ENCODE measurements around the gene RFX2.

Gene RFX2

DNA sequence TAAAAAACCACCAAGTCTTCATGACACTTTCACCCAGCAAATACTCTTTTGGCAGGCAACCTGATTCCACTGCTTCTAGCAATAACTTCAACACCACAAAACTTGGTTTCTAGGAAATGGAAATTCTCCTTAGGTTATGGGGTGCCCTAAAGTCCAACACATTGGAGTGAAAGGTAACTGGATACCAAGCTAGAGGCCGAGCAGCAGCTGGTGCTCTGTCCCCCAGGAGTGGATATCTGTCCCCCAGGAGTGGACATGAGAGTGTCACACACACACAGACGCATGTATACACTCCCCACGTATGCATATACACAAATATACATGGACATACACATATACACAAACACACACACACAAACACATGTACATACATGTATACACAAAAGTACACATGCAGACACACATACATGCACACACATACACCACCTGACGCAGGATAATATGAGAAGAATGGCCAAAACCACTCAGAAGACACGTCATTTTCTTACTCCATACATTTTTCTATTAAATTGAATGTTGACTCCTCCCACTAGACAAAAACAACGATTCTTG is 50.8 kb downstream of the RFX2 start:
- no peak for DNase-seq

GRCh38 chr19:6058518-6059201 is 51.6 kb downstream of the RFX2 start:
- DNase-seq, result no peak

DNA sequence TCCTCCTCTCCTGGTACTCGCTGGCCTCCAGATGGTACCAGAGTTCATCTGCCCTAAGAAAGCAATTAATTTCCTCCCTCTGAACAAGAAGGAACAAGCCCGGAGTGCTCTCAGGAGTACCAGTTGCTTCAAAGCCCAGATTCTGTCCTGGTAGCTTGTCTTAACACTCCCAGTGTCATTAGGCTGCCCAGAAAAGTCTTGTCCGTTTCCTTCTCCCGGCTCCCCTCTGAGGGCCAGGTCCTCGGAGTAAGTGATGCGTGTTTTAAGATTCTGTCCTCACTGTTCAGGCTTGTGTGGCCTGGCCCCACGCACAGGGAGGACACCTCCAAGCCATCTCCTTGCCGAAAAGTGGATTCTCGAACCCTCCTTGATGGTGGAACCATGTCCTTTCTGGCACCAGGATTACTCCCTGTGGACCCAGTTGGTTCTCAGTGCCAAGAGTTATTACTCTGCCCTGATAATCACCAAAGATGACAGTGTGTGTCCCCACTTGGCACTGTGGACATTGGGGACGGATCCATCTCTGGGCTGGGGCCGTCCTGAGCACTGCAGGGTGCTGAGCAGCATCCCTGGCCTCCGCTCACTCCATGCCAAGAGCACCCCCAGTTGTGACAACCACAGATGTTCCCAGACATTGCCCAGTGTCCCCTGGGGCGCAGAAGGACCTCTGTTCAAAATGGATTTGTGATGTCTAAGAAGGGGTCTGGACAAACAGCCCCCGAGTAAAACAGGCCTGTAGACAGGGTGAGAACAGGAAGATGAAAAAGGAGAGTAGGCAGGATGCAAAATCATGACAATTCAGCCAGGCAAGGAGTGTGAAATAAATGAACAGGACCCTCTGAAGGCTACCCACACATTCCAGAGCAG is 52.4 kb downstream of the RFX2 start:
- no peak for DNase-seq

DNA sequence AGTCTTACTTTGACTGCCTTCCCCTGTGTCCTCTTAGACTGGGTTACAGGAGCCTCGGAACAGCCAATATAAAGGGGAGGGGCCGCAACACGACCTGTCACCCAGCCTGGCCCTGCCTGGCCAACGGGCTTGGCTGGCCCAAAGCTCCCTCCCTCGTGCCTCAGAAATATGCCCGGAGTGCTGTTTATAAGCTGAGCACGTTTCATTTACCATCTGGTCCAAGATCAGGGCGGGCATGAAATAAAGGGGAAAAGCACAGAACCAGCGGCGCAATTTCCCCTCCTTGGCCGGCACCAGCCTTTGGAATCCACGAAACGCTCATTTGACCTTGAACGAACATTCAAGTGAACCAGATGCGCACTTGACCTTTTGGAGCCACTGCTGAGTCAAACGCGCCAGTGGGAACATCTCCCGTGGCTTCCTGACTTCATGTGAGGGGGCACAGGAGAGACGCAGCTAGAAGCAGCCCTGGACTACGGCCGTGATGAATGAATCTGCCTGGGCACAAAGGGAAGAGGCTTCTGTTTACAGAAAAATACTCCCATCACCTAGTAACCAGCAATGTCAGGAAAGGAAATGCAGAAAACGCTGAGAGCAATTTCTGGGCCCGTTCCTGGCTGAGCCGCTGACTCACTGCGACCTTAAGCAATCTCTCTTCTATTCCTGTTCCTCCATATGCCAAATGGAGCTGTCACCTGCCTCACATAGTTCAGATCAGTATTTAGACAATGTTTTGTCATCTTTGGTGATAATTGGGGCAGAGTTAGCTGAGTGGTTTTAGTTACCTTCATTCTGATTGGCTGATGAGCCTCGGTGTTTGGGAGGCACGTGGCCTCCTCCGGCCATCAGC is 53.3 kb downstream of the RFX2 start:
- peak; percentile 71 for DNase-seq

DNA sequence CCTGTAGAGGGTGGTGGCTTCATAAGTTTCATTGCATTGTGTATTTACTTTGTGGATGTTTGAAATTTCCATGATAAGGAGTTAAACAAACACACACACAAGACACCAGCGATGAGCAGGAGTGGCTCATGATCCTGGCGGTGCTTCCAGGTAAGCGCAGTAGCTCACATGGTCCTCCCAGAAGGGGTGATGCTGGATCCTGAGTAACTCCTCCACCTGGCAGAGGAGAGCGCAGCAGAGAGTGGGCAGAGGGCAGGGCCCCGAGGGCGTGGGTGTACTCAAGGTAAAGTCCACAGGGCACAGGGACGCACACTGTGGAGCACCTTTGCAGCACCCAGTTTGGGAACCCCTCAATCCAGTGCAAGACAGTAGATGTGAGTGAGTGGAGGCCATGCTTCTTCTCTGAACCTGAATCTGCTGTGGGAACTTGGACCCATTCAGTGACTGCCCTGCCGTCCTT is 54.0 kb downstream of the RFX2 start:
- no peak for DNase-seq

DNA sequence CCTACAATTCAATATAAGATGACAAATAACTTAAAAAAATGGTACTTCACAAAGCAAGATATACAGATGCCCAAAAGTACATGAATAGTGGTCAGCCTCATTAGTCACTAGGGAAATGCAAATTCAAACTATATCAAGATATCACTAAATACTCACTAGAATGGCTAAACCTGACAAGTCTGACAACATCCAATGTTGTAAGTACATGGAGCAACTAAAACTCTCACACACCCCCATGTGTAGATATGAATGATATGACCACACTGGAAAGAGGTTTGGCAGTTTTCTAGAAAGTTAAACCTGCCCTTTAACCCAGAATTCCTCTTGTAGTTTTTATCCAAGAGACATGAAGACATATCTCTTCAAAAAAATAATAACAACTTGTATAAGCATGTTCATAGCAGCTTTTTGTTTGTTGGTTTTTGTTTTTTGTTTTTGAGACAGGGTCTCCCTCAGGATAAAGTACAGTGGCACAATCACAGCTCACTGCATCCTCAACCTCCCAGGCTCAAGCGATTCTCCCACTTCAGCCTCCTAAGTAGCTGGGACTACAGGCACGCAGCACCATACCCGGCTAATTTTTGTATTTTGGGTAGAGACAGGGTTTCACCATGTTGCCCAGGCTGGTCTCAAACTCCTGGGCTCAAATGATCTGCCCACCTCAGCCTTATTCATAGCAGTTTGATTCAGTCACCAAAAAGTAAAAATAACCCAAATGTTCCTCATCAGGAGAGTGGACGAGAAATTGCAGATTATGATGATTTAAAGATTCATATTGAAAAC is 55.1 kb downstream of the RFX2 start:
- DNase-seq, result no peak

DNA sequence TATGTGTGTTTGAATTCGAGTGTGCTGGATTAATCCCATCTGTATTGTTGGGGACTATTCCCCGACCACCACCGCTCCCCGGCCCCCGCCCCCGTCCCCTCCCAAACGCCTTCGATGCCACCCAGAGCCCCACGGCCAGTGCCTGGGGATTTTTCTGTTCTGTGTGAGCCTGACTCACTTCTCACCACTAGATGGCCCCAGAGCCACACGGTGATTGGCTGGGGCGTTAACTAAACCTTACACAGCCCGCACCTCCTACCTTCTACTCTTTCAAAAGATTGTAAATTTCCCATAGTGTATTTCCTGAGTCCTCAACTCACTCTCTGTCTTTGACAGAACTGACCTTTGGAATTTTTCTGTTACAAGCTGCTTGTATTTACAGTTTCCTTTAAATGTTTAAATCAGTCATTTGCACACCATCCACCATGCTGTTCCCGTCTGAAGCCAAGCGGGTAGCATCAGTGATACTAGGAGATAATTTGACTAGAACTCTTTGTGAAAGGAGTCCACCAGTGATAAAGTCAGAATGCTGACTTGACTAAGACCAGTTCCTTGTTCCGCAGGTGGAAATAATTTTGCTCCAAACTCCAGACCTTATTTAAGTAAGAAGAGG is 61.4 kb downstream of the RFX2 start:
- DNase-seq, result peak; percentile 89

GRCh38 chr19:6048348-6048747 is 62.0 kb downstream of the RFX2 start:
- DNase-seq, result peak; percentile 63

- DNase-seq, result peak; percentile 86
These were observed 62.5 kb downstream of the RFX2 start for GRCh38 chr19:6047741-6048251.

DNA sequence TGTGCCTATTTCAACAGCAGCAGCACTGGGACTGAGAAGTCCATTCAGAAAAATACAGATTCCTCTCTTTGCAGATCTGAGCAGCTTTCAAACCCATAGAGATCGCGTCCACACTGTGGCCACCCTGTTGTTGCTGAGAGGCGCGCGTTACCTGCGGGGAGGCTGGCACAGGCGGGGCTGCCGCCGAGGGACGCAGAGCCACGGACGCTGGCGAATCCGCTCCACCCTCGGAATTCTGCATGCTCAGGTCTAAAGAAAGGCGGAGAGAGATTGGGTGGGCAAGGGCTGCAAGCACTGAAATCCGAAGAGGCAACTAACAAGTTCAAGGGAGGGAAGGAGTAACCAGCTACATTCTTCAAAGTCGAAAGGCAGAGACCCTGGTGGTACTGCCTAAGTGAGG is 63.0 kb downstream of the RFX2 start:
- DNase-seq, result no peak

- no peak for DNase-seq
These were observed 65.2 kb downstream of the RFX2 start for GRCh38 chr19:6045108-6045507.

DNA sequence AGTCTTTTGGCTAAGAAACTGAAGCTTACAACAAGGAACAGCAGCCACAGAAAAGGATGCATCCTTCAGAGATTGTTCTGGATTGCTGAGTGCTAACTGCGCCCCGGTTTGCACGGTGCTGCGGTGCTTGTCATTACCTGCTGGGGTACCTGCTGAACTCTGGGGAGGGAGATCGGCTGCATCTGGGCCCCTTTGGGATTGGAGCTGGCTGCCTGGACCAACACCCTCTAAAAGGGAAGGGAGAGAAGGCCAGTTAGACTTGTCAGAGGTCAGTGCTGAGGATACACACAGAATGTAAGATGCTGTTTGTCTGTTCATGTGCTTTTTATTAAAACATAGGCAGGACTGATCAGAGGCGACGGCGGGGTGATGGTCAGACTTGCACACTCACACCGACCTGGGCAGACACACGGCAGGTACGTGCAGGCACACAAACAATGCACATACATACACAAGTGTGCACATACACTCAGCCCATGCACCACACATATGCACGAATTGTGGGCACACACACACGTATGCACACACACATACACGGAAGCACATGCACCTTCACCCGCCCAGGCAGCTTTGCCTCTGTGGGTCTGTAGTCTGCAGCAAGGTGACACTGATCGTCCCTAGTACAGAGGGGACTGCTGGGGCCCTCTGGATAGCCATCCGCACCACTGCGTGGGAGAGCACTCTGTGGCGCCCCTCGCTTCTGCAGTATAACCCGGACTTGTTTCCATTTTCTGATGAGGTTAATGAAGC is 66.1 kb downstream of the RFX2 start:
- DNase-seq, result no peak

DNA sequence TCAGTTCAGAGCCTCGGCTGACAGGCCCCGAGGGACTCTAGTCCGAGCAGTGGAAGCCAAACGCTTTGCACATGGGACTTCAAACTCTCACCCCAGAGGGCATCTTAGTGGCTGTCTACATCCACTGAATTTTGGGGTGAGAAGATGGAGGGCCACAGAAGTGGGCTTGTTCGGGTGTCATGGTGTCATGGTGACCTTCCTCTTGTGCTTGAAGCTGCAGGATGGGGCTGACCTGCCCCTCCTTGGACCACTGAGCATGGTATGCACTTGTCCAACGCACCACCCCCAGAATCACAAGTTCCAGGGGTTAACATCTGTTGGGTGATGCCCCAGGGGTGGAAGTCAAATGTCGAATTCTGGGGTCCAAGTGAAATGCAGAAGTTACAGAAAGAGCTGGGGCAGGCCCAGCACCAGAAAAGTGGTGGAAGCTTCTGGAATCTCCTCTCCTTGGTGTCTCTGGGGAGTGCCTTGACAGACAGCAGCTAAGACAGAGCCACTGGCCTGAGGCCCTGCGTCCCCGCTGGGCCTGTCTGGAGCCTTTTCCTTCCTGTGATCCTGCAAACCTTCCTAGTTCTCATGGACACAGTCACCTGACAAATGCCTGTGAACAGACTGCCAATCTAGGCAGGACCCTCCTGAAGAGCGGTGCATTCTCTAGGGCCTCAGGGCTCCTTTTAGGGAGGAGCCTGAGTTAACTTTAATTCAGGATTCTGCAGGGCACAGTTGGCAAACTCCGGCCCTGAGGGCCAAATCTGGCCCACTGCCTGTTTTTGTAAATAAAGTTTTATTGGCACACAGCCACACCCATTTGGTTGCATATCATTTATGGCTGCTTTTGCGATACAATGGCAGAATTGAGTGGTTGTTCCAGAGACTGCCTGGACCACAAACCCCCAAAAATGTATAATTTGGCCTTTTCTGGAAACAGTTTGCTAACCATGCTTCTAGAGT is 67.2 kb downstream of the RFX2 start:
- no peak for DNase-seq

- DNase-seq, result no peak
These were observed 68.3 kb downstream of the RFX2 start for GRCh38 chr19:6041991-6042481.

DNA sequence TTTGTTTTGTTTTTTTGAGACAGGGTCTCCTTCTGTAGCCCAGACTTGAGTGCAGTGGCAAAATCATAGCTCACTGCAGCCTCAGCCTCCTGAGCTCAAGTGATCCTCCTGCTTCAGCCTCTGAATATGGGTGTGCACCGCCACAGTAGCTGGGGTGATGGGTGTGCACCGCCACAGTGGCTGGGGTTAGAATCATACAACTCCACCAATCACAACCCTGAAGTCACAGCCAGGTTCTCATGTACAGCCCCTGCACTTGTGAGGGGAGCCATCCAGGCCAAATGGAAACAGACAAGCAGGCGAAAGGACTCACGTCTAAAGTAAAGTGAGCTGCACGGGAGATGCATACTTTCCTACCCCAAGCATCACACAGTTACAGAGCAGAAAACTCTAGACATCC is 69.2 kb downstream of the RFX2 start:
- DNase-seq, result no peak

- DNase-seq, result no peak
These were observed 70.6 kb downstream of the RFX2 start for GRCh38 chr19:6039566-6040225.

DNA sequence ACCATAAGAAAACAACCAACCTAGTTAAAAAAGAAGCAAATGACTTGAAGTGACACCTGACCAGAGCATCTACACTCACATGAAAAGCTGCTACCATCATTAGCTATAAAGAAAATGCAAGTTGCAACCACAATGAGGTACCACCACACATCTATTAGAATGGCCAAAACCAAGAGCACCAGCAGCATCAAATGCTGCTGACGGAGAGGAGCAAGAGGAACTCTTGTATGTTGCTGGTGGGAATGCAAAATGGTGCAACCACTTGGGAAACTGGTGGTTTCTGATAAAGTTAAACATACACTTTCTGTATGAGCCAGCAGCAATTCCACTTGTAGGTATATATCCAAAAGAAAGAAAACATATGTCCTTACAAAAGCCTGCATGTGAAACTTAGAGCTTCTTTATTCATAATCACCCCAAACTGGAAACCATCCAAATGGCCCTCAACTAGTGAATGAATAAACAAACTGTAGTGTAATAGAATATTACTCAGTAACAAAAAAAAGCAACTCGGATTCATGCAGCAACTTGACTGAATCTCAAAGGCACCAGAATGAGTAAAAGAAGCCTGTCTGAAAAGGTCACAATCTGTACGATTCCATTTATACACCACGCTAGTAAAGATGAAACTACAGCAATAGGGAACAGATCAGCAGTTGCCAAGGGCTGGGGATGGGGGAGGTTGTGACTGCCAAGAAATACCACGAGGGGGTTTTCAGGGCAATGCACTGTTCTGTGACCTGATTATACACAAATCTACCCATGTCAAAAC is 71.5 kb downstream of the RFX2 start:
- no peak for DNase-seq

DNA sequence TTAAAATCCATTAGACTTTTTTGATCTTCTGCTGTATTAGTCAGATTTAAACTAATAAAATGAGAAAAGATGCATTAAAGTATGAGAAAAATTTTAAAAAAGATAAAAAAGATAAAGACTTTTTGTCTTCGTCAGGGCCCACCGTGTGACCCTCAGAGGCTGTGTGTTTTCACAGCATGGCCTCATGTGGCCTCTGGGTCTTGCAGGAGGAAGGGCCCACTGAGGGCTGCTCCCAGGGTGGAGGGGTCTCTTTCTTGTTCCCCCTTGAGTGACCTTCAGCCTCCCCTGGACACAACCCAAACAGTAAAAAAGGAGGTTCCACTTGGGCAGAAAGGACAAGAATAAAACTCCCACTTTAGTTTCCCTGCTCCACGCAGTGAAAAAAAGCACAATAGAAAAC is 75.3 kb downstream of the RFX2 start:
- no peak for DNase-seq
